BJ (cell line): Measurements from ENCODE around the gene SCAPER. TPM values are rescaled to one million over a fixed set of nuclear protein-coding genes. Genes with fewer than 3 reads are reported as not detected.
"Not testable (repeated sequence)": the region's sequence is repeated elsewhere in the genome, so short reads cannot be mapped to it uniquely, and the experiment has no call there.

Experiments
- CTCF ChIA-PET: fragments of 350-600 bp; formaldehyde crosslinking; extraction: SDS; loops from one replicate; lab custom pipeline; 2021; ENCODE audit warnings: antibody characterized with exemption, inconsistent platforms; lab: Yijun Ruan, JAX
- POLR2A ChIA-PET: fragments of 300-600 bp; sonication (Branson Sonifier 250); formaldehyde crosslinking; extraction: SDS; loops from one replicate; lab custom pipeline; 2021; ENCODE audit warnings: antibody characterized with exemption; lab: Charles Lee
- DNase-seq: peaks from one replicate; pipeline ENCODE4 v3.0.0-alpha.2; 2011; ENCODE audit warnings: low read depth
- H3K27me3 ChIP-seq: 2 replicates; pipeline ENCODE4 v1.6.0; 2011; ENCODE audit warnings: low read length; ENCODE audit not compliant: control insufficient read depth, insufficient read depth
- H3K36me3 ChIP-seq: 2 replicates; pipeline ENCODE4 v1.5.1; 2011; ENCODE audit warnings: low read length; ENCODE audit not compliant: control insufficient read depth, insufficient read depth
- H3K4me3 ChIP-seq: 2 replicates; pipeline ENCODE4 v1.5.1; 2011; ENCODE audit warnings: low read depth, mild to moderate bottlenecking, control low read depth, low read length
- polyA plus RNA-seq: library from polyadenylated mRNA; depleted of rRNA; stranded (reverse); fragments of >200 nt; gene quantifications from 2 replicates; pipeline ENCODE4 v1.2.3, GENCODE V29; 2011
- TF ChIP-seq, protein P1 (sequence below): IDR thresholded peaks from 2 replicates; pipeline ENCODE4 v1.5.1; 2011; ENCODE audit warnings: low read depth, mild to moderate bottlenecking, control low read depth, inconsistent platforms, low read length, moderate library complexity; ENCODE audit not compliant: insufficient read depth

Gene SCAPER
- polyA plus RNA-seq, 1 experiment = 2.3 TPM

DNA sequence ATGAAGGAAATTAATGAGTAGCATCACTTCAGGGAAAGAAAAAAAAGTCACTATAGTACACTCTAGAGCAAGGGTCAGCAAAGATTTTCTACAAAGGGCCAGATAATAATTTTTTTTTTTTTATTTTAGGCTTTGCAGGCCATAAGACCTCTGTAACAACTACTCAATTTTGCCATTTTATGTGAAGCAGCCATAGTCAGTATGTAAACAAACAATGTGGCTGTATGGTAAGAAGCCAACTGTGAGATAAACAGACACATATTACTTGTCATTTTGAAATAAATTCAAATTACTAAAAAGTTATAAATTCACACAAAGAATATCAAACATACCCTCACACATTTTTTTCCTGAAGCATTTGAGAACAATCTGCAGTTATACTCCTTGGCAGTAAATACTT, 40.6 kb downstream of the SCAPER start:
- ChIA-PET CTCF (no interaction called here), POLR2A (no interaction called here)
- TF ChIP-seq, protein P1, sequence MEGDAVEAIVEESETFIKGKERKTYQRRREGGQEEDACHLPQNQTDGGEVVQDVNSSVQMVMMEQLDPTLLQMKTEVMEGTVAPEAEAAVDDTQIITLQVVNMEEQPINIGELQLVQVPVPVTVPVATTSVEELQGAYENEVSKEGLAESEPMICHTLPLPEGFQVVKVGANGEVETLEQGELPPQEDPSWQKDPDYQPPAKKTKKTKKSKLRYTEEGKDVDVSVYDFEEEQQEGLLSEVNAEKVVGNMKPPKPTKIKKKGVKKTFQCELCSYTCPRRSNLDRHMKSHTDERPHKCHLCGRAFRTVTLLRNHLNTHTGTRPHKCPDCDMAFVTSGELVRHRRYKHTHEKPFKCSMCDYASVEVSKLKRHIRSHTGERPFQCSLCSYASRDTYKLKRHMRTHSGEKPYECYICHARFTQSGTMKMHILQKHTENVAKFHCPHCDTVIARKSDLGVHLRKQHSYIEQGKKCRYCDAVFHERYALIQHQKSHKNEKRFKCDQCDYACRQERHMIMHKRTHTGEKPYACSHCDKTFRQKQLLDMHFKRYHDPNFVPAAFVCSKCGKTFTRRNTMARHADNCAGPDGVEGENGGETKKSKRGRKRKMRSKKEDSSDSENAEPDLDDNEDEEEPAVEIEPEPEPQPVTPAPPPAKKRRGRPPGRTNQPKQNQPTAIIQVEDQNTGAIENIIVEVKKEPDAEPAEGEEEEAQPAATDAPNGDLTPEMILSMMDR = no peak
- no peaks in the 10 kb centered on the region for H3K27me3 ChIP-seq
- DNase-seq = no peak
- H3K4me3 ChIP-seq = no peak overlapping the region
- no peaks in the 10 kb centered on the region for H3K36me3 ChIP-seq

GRCh38 chr15:76863693-76864092, 41.4 kb downstream of the SCAPER start:
- POLR2A ChIA-PET = no interaction called here
- no peaks in the 10 kb centered on the region for H3K36me3 ChIP-seq
- CTCF ChIA-PET = no interaction called here
- H3K27me3 ChIP-seq = no peaks in the 10 kb centered on the region
- TF ChIP-seq, protein P1 = no peak
- H3K4me3 ChIP-seq = no peak overlapping the region
- no peak for DNase-seq

DNA sequence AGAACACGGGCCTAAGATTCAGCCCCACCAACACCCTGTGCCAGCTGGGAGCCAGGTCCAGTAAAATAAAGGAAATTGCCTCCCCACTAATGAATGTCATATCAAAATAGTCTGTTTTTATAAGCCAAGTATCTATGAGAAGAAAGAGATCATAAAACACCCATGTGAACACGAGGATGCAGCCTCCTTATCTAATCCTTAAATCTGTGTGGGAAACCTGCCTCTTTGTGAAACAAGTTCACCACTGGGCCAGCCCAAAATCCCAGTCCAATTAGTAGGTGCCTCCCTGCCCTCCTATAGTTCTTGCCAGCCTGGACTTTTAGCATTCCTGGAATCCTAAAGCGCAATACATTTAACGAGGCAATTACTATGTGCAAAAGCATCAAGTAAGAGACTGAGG, 42.0 kb downstream of the SCAPER start:
- Histone ChIP-seq H3K4me3 (no peak overlapping the region), H3K36me3 (no peaks in the 10 kb centered on the region), H3K27me3 (no peaks in the 10 kb centered on the region)
- ChIA-PET CTCF (no interaction called here), POLR2A (no interaction called here)
- TF ChIP-seq, protein P1 = no peak
- DNase-seq = no peak

DNA sequence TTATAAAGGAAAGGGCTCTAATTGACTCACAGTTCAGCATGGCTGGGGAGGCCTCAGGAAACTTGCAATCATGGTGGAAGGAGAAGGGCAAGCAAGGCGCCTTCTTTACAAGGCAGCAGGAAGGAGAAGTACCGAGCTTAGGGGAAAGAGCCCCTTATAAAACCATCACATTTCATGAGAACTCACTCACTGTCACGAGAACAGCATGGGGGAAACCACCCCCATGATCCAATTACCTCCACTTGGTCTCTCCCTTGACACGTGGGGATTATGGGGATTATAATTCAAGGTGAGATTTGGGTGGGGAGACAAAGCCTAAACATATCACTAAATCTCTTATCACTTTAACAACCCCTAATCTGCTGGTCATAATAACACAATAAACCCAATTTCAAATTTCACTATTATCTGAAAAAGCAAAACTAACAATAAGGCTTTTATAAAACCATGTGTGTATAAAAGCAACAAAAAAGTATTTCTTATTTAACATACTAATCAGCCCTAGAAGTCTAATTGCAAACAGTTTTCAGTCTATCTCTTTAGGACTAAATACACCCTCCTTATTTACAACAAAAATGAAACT, 43.2 kb downstream of the SCAPER start:
- Histone ChIP-seq H3K36me3 (no peaks in the 10 kb centered on the region), H3K4me3 (no peak overlapping the region), H3K27me3 (no peaks in the 10 kb centered on the region)
- CTCF ChIA-PET = no interaction called here
- TF ChIP-seq, protein P1 = no peak
- POLR2A ChIA-PET = no interaction called here
- no peak for DNase-seq

DNA sequence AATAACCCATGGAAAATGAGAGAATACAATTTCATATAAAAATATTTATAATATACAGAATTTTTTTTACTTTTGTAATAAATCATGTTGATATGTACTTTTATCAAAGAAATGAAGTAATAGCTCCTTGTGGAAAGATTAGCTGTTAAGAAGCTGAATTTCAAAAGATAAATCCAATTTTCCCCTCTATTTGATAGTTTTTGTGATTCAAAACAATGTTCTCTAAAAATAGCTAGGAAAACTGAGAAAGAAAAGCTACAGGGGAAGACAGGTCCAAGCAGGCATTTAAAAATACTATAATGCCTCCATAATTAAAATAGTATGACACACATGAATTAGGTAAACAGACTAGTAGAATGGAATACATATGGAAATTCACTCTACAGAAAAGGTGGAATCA, 44.9 kb downstream of the SCAPER start:
- Histone ChIP-seq H3K4me3 (no peak overlapping the region), H3K36me3 (no peaks in the 10 kb centered on the region), H3K27me3 (no peaks in the 10 kb centered on the region)
- no peak for DNase-seq
- ChIA-PET POLR2A (no interaction called here), CTCF (interaction anchor here (0.7 to 1.3 kb wide), 4 partner anchors 19 to 674 kb away, joined by 3 read pairs; no protein-coding TSS in a partner anchor)
- TF ChIP-seq, protein P1 = no peak

DNA sequence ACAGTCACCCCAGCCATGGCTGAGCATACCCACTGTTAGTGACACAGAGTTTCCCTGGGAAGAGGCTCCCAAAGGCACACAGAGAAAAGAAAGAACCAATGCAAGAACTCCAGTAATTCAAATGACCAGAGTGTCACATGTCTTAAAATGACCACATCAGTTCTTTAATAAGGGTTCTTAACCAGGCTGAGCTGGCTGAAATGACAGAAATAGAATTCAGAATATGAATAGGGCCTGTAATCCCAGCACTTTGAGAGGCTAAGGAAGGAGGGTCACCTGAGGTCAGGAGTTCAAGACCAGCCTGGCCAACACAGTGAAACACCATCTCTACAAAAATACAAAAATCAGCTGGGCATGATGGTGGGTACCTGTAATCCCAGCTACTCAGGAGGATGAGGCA, 54.8 kb downstream of the SCAPER start:
- H3K27me3 ChIP-seq, CTCF ChIA-PET, H3K36me3 ChIP-seq, DNase-seq, H3K4me3 ChIP-seq, POLR2A ChIA-PET: not testable (repeated sequence)
